SW 1271 (cell line): ENCODE results near the gene LLGL1.

Experiments used
- DNase-seq, 2 experiments: peaks; one replicate each; lab custom pipeline; 2025; lab: John Stamatoyannopoulos, UW

The LLGL1 gene

DNA sequence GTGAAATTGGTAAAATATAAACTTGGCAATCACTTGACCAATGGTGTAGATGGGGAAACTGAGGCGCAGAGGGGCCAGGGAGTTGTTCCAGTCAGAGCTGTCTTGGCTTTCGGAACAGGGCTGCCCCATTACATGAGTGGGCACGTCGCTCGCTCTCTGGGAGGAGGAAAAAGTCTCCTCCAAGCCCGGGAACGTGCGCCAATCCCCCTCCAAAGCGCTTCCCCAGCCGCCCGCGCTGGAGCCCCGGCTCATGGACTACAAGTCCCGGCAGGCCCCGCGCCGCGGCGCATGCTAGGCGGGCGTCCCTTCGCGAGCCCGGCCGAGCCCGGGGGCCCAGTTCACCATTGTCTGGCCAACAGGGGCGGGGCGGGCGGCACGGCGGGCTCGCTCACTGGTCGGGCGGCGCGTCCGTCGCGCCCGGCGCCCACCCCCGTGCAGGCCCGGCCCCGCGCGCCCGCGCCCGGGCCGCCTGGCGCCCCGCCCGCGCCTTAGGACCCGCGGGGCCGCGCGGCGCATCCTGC is at the start of gene LLGL1:
Gene LLGL1 (plus strand): TSS at position 515 of the 521 bp plus-strand sequence. CDS start 48 bp downstream, outside the sequence.
- DNase-seq: peak; percentile 91 to 94

GRCh38 chr17:18176176-18176575 is 49.3 kb upstream of the LLGL1 start:
- no peak for DNase-seq

DNA sequence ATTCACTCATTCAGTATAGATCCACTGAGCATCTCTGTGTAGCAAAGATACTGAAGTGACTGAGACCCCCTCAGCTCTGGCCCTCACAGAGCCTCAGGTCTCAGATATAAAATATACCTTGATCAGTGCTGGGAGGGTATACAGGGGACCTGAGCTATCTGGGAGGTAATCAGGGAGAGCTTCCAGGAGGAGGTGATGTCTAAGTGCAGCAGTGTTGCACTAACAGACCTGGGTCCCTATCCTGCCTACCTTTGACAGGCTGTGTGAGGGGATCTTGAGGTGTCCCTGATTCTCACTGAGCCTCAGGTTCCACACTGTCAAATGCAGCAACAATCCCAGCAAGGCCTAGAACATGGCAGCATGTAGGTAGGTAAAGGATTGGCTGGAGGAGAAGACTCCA is 48.3 kb upstream of the LLGL1 start:
- DNase-seq: no peak

DNA sequence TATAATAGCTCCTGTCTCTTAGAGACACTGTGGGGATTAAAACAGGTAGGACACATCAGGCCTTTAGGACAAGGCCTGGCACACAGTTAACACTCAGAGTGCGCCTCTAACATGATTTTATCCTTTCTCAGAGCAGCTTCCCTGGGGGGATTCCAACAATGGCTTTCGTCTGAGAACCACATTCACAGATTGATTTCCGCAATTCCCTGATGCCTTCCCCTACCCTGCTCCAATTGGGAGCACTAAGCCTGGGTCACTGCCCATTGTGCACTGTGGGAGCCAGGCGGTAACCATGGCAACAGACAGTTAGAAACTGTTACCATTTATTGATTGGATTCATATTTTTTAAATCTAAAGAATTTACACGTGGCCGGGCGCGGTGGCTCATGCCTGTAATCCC is 47.7 kb upstream of the LLGL1 start:
- DNase-seq: no peak

DNA sequence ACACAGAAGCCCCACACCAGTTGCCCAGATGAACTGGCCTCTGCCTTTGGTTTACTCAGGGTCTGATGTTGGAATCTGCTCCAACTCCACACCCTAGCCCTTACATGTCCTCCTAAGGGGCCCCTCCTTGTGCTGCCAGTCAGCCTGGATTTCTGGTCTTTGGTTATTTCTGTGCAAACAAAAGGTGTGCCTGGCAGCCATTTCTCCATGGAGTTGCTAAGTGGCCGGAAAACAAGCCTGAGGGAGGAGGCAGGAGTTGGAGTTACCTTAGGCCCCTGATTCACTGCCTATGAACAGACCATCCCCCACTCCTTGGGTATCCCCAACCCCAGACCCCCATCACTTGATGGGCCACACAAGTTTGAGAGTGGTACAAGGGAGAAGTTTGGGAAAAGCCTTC is 46.2 kb upstream of the LLGL1 start:
- no peak for DNase-seq

- no peak for DNase-seq
Observed at GRCh38 chr17:18179804-18180203, 45.6 kb upstream of the LLGL1 start.

GRCh38 chr17:18181358-18181757 is 44.1 kb upstream of the LLGL1 start:
- no peak for DNase-seq

DNA sequence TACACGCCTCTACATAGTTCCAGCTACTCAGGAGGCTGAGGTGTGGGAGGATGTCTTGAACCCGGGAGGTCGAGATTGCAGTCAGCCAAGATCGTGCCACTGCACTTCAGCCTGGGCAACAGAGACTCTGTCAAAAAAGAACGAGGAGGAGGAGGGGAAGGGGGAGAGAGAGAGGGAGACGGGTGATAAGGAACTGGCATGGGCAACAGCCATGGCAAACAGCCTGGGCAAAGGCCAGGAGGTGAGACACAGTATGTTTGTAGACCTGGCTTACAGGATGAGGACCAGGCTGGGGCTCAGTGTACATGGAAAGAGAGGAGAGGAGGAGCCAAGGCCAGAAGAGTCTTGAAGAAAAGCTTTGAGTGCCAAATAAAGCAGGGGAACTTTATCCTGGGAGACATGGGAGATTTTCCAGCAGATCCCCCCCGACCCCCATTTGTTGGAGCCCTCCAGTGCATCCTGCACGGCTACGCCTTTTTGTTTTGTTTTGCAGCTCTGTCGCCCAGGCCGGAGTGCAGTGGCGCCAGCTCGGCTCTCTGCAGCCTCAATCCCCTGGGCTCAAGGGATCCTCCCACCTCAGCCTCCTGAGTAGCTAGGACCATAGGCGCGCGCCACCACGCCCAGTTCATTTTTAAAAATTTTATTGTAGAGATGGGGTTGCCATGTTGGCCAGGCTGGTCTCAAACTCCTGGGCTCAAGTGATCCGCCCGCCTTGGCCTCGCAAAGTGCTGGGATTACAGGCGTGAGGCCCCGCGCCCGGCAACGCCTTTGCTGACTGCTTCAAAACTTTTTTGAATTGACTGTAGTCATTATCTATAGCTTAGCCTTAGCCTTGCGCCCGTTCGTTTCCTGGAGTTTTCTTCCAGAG is 43.1 kb upstream of the LLGL1 start:
- peak in 1 of 2 experiments; percentile 37 for DNase-seq

GRCh38 chr17:18182978-18183333 is 42.5 kb upstream of the LLGL1 start:
- DNase-seq: peak; percentile 85 to 97

DNA sequence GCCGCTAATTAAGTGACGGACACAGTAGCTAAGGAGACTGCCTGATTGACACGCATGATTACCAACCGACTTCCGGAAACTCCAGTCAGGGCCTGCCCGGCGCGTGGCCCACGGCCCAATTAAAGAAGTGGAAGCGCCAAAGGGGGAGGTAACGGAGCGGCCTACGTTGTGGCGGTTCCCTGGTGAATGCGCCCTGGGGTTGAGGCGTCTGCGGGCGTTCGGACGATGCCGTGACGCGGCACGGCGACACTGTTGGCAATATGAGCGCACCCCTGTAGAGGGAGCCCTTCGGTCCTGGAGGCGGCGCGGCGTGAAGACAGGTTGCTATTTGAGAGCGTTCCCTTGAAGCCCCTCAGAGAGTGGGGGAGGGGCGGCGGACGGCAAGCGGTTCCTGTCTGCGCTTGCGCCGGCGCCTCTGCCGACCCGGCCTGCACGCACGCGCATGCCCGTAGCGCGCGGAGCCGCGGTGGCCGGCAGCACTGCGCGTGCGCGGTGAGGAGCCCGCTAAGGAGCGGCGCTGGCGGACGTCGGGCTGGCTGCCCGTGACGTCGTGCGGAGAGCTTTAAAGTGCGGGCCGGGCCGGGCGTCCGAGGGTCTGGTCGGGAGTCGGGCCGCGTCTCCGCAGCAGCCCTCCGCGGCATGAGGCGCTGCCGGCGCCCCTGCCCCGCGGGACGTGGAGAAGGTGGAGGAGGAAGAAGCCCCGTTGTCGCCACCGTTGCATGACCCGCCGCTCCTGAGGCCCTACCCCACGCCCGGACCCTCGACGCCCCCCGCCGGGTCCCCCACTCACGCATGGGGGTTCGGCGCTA is 41.9 kb upstream of the LLGL1 start, which contains the start of gene ALKBH5:
Gene ALKBH5 (plus strand): TSS at position 495 of the 809 bp plus-strand sequence. CDS start 416 bp downstream, outside the sequence.
- peak; percentile 100 for DNase-seq

DNA sequence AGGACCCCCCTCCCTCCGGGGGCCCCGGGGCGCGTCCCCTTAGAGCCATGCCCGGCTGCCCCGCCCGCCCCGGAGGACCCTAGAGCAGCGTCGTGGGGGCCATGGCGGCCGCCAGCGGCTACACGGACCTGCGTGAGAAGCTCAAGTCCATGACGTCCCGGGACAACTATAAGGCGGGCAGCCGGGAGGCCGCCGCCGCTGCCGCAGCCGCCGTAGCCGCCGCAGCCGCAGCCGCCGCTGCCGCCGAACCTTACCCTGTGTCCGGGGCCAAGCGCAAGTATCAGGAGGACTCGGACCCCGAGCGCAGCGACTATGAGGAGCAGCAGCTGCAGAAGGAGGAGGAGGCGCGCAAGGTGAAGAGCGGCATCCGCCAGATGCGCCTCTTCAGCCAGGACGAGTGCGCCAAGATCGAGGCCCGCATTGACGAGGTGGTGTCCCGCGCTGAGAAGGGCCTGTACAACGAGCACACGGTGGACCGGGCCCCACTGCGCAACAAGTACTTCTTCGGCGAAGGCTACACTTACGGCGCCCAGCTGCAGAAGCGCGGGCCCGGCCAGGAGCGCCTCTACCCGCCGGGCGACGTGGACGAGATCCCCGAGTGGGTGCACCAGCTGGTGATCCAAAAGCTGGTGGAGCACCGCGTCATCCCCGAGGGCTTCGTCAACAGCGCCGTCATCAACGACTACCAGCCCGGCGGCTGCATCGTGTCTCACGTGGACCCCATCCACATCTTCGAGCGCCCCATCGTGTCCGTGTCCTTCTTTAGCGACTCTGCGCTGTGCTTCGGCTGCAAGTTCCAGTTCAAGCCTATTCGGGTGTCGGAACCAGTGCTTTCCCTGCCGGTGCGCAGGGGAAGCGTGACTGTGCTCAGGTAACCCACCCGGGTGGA is 41.0 kb upstream of the LLGL1 start:
- peak in 1 of 2 experiments; percentile 58 for DNase-seq

DNA sequence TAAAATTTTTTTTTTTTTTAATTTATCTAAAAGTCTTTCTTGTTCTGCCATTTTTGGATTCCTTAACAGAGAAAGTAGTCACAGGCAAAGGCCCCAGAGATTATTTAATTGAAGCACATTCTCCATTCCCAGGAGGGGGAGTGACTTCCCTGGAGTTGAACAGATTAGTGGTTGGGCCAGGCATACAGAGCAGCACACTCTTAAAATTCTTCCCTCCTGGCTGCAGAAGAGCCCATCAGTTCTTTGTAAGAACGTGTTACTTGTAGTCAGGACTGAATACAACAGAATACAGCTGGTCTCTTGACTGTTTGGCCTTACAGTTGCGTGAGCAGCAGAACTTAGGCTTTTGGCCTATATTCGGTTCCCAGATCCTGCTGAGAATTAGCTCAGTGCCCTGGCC is 40.0 kb upstream of the LLGL1 start:
- no peak for DNase-seq

GRCh38 chr17:18185832-18186626 is 39.4 kb upstream of the LLGL1 start:
- no peak for DNase-seq

GRCh38 chr17:18186627-18186982 is 38.8 kb upstream of the LLGL1 start:
- no peak for DNase-seq

DNA sequence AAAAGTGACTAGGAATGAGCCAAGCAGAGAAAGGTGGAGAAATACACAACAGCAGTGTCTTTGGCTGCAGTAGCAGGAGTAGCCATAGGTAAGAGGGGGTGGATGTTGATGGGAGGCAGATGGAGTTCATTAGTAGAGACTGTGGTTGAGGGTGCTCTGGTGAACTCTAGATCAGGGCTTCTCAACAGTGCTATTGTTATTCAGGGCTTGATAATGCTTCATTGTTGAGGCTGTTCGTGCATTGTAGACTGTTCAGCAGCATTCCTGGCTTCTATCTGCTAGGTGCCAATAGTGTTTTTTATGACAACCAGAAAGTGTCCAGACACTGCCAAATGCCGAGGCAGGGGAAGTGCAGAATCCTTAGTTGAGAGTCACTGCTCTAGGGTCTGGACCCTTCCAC is 38.2 kb upstream of the LLGL1 start:
- DNase-seq: no peak

- DNase-seq: no peak
Observed at GRCh38 chr17:18187821-18188761, 37.3 kb upstream of the LLGL1 start.

DNA sequence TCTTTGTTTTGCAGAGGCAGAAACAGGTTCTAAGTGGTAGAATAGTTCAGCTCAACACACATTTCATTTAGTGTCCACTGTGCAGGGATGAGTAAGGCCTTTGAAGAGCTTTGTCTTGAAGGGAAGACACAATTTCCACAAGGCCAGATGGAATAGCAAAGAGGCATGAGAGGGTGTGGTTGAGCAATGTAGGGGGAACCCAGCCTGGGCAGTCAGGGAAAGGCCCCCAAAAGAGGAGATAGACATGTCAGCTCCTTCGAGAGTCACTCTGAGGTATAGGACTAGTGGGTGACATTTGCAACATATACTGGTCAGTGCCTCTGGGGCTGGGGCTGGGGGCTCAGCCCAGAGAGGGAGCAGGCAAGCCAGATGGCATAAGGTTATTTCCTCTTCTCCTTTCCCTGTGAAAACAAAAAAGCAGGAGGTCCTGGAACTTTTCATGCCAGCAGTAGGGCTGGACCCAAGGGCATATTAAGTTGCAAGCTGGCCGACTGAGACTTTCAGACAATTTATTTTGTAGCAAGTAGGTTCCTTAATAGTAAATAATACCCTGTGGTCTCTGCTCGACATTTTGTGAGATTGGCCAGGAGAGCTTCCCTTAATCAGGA is 34.7 kb upstream of the LLGL1 start:
- DNase-seq: no peak

GRCh38 chr17:18191236-18191667 is 34.2 kb upstream of the LLGL1 start:
- no peak for DNase-seq

GRCh38 chr17:18191967-18192366 is 33.5 kb upstream of the LLGL1 start:
- no peak for DNase-seq
